ENCODE data around the gene HIVEP3.

HIVEP3 gene

GRCh38 chr1:41789661-41790330 lies 128.9 kb downstream of the HIVEP3 start:
- no peak for DNase-seq (ENCODE audit: low read depth in 2 of 2)

GRCh38 chr1:41788427-41788826 lies 130.3 kb downstream of the HIVEP3 start:
- DNase-seq (ENCODE audit: low read depth in 2 of 2) = no peak

- no peak for DNase-seq (ENCODE audit: low read depth in 2 of 2)
Observed at GRCh38 chr1:41784531-41785274, 134.0 kb downstream of the HIVEP3 start.

- DNase-seq (ENCODE audit: low read depth in 2 of 2) = peak in 1 of 2 donors; percentile 50
Observed at GRCh38 chr1:41783189-41783639, 135.5 kb downstream of the HIVEP3 start.

GRCh38 chr1:41780916-41781315 lies 137.8 kb downstream of the HIVEP3 start:
- DNase-seq (ENCODE audit: low read depth in 2 of 2) = no peak

- no peak for DNase-seq (ENCODE audit: low read depth in 2 of 2)
Observed at GRCh38 chr1:41780322-41780721, 138.4 kb downstream of the HIVEP3 start.

GRCh38 chr1:41779360-41779759 lies 139.4 kb downstream of the HIVEP3 start:
- DNase-seq (ENCODE audit: low read depth in 2 of 2) = no peak

- no peak for DNase-seq (ENCODE audit: low read depth in 2 of 2)
Observed at GRCh38 chr1:41777695-41778094, 141.0 kb downstream of the HIVEP3 start.

- DNase-seq (ENCODE audit: low read depth in 2 of 2) = no peak
Observed at GRCh38 chr1:41776891-41777441, 141.8 kb downstream of the HIVEP3 start.

GRCh38 chr1:41775956-41776585 lies 142.7 kb downstream of the HIVEP3 start:
- no peak for DNase-seq (ENCODE audit: low read depth in 2 of 2)

- DNase-seq (ENCODE audit: low read depth in 2 of 2) = no peak
Observed at GRCh38 chr1:41774471-41774990, 144.2 kb downstream of the HIVEP3 start.

- no peak for DNase-seq (ENCODE audit: low read depth in 2 of 2)
Observed at GRCh38 chr1:41773842-41774241, 144.9 kb downstream of the HIVEP3 start.

- DNase-seq (ENCODE audit: low read depth in 2 of 2) = no peak
Observed at GRCh38 chr1:41773144-41773591, 145.6 kb downstream of the HIVEP3 start.

GRCh38 chr1:41769068-41769467 lies 149.7 kb downstream of the HIVEP3 start:
- DNase-seq (ENCODE audit: low read depth in 2 of 2) = no peak

GRCh38 chr1:41768583-41768982 lies 150.1 kb downstream of the HIVEP3 start:
- DNase-seq (ENCODE audit: low read depth in 2 of 2) = no peak

- no peak for DNase-seq (ENCODE audit: low read depth in 2 of 2)
Observed at GRCh38 chr1:41767534-41768525, 150.9 kb downstream of the HIVEP3 start.

GRCh38 chr1:41766546-41766945 lies 152.2 kb downstream of the HIVEP3 start:
- DNase-seq (ENCODE audit: low read depth in 2 of 2) = no peak

GRCh38 chr1:41766041-41766440 lies 152.7 kb downstream of the HIVEP3 start:
- no peak for DNase-seq (ENCODE audit: low read depth in 2 of 2)

- DNase-seq (ENCODE audit: low read depth in 2 of 2) = no peak
Observed at GRCh38 chr1:41765152-41765551, 153.6 kb downstream of the HIVEP3 start.

- no peak for DNase-seq (ENCODE audit: low read depth in 2 of 2)
Observed at GRCh38 chr1:41764656-41765055, 154.1 kb downstream of the HIVEP3 start.

- no peak for DNase-seq (ENCODE audit: low read depth in 2 of 2)
Observed at GRCh38 chr1:41762777-41763176, 155.9 kb downstream of the HIVEP3 start.

Measured in stimulated activated CD8-positive, alpha-beta memory T cell treated with anti-CD3 and anti-CD28 coated beads, Interleukin-15, amount 100 ng/mL, for 48 hours (primary cell).